GM10266 (cell line): ENCODE results near the gene SLC16A1.
"Not testable (repeated sequence)": the region's sequence is repeated elsewhere in the genome, so short reads cannot be mapped to it uniquely, and the experiment has no call there.

ENCODE experiments used
- DNase-seq: peaks from one replicate; pipeline ENCODE4 v3.0.0; 2012; ENCODE audit errors: extremely low spot score
- CTCF ChIP-seq: IDR thresholded peaks from 2 replicates; pipeline ENCODE4 v1.5.1; 2012; ENCODE audit warnings: mild to moderate bottlenecking, low read depth; ENCODE audit not compliant: control insufficient read depth, insufficient read depth; ENCODE audit errors: missing control alignments

Gene SLC16A1

GRCh38 chr1:112982328-112982727 is 26.3 kb upstream of the SLC16A1 start:
- no peak for TF ChIP-seq CTCF
- no peak for DNase-seq

GRCh38 chr1:112981834-112982233 is 25.8 kb upstream of the SLC16A1 start:
- not testable (repeated sequence) for DNase-seq

- TF ChIP-seq CTCF = no peak
- no peak for DNase-seq
Measured at GRCh38 chr1:112981426-112981825, 25.4 kb upstream of the SLC16A1 start.

GRCh38 chr1:112975336-112975735 is 19.3 kb upstream of the SLC16A1 start:
- no peak for DNase-seq
- no peak for TF ChIP-seq CTCF

GRCh38 chr1:112974646-112975045 is 18.6 kb upstream of the SLC16A1 start:
- TF ChIP-seq CTCF = no peak

GRCh38 chr1:112973788-112974187 is 17.8 kb upstream of the SLC16A1 start:
- TF ChIP-seq CTCF = no peak
- no peak for DNase-seq

More at GRCh38 chr1:112974646-112975045, 18.6 kb upstream of the SLC16A1 start:
- DNase-seq = no peak

- TF ChIP-seq CTCF = no peak
- DNase-seq = no peak
Measured at GRCh38 chr1:112971006-112971405, 15.0 kb upstream of the SLC16A1 start.

- DNase-seq = no peak
- no peak for TF ChIP-seq CTCF
Measured at GRCh38 chr1:112964347-112964746, 8.4 kb upstream of the SLC16A1 start.
